NT2/D1 (cell line): Measurements from ENCODE around the gene ZNF133.

ENCODE experiments used
- DNase-seq: peaks from one replicate; pipeline ENCODE4 v3.0.0-alpha.2; 2011; ENCODE audit warnings: low read depth, low spot score
- H3K27me3 ChIP-seq: 2 replicates; pipeline ENCODE4 v1.6.0; 2011; ENCODE audit warnings: mild to moderate bottlenecking; ENCODE audit not compliant: insufficient read length, insufficient read depth
- H3K36me3 ChIP-seq: 2 replicates; pipeline ENCODE4 v1.6.1; 2011; ENCODE audit warnings: mild to moderate bottlenecking, low read length, mixed read lengths; ENCODE audit not compliant: insufficient read depth, insufficient read length
- H3K4me1 ChIP-seq: 2 replicates; pipeline ENCODE4 v1.5.1; 2011; ENCODE audit not compliant: insufficient read depth, insufficient read length
- H3K4me3 ChIP-seq: 2 replicates; pipeline ENCODE4 v1.5.1; 2011; ENCODE audit warnings: low read depth; ENCODE audit not compliant: insufficient read length
- H3K9ac ChIP-seq: 2 replicates; pipeline ENCODE4 v1.6.0; 2011; ENCODE audit warnings: low read depth; ENCODE audit not compliant: insufficient read length
- H3K9me3 ChIP-seq: 2 replicates; pipeline ENCODE4 v1.5.1; 2011; ENCODE audit warnings: mild to moderate bottlenecking, low read length; ENCODE audit not compliant: insufficient read depth
- SUZ12 ChIP-seq: IDR thresholded peaks from 2 replicates; pipeline ENCODE4 v1.6.1; 2011; ENCODE audit not compliant: insufficient read length, insufficient read depth; ENCODE audit errors: extremely low read depth
- YY1 ChIP-seq: IDR thresholded peaks from 2 replicates; pipeline ENCODE4 v1.6.1; 2011; ENCODE audit not compliant: insufficient read length, insufficient read depth
- ZNF274 ChIP-seq: IDR thresholded peaks from 2 replicates; pipeline ENCODE4 v1.6.1; 2011; ENCODE audit warnings: mild to moderate bottlenecking, low read depth, low read length

The ZNF133 gene

GRCh38 chr20:18255526-18255925, 32.8 kb upstream of the ZNF133 start:
- Histone ChIP-seq H3K27me3 (no peaks in the 10 kb centered on the region), H3K4me1 (no peaks in the 10 kb centered on the region), H3K4me3 (no peak overlapping the region), H3K36me3 (no peaks in the 10 kb centered on the region), H3K9me3 (no peaks in the 10 kb centered on the region), H3K9ac (no peak overlapping the region)
- no peak for TF ChIP-seq ZNF274
- no peak for TF ChIP-seq SUZ12
- TF ChIP-seq YY1 = no peak
- no peak for DNase-seq

GRCh38 chr20:18256440-18257090, 31.8 kb upstream of the ZNF133 start:
- Histone ChIP-seq H3K4me3 (no peak overlapping the region), H3K9ac (no peak overlapping the region), H3K36me3 (no peaks in the 10 kb centered on the region), H3K9me3 (no peaks in the 10 kb centered on the region), H3K4me1 (no peaks in the 10 kb centered on the region), H3K27me3 (no peaks in the 10 kb centered on the region)
- TF ChIP-seq SUZ12 (no peak), YY1 (no peak), ZNF274 (no peak)
- no peak for DNase-seq

DNA sequence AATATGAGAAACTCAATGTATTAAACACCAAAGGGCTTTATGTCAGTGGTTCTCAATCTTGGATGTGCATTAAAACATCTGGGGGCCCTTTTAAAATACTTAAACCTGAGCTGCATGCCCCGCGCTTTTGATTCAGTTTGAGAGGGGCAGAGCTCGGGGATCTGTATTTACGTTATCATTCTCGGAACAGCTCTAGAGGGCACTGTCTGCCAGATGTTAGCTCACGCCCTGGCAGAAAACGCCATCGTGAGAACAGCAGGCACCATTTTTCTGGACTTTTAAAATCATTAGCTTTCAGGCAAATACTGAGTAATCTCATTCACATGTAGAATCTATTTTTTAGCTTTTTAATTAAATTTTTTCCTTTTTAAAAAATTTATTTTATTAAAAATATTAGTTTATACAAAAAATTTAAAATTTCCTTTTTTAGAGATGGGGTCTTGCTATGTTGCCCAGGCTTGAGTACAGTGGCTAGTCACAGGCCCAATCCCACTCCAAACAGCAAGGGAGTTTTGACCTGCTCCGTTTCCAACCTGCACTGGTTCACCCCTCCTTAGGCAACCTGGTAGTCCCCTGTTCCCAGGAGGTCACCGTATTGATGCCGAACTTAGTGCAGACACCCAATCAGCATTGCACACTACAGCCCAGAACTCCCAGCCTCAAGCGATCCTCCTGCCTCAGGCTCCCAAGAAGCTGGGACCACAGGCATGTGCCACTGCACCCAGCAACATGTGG, 30.0 kb upstream of the ZNF133 start:
- no peaks in the 10 kb centered on the region for H3K9me3 ChIP-seq
- H3K36me3 ChIP-seq = no peaks in the 10 kb centered on the region
- no peak overlapping the region for H3K4me3 ChIP-seq
- no peak overlapping the region for H3K9ac ChIP-seq
- H3K27me3 ChIP-seq = no peaks in the 10 kb centered on the region
- H3K4me1 ChIP-seq = no peaks in the 10 kb centered on the region
- DNase-seq = no peak
- TF ChIP-seq ZNF274 (no peak), YY1 (no peak), SUZ12 (no peak)

DNA sequence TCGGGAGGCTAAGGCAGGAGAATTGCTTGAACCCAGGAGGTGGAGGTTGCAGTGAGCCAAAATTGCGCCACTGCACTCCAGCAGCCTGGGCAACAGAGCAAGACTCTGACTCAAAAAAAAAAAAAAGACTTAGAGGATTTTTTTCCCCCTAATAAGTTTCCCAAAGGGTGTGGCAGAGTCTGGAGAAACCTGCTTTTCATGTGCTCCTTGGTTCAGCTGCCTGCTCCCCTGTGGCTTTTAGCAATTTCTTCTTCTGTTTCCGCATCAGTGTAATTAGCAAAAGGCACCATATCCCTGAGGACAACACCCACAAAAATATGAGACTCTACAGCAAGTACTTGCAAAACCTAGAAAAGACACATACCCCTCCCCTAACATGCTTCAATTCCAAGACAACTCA, 28.6 kb upstream of the ZNF133 start:
- no peaks in the 10 kb centered on the region for H3K4me1 ChIP-seq
- TF ChIP-seq ZNF274 = no peak
- TF ChIP-seq YY1 = no peak
- TF ChIP-seq SUZ12 = no peak
- H3K9me3 ChIP-seq = no peaks in the 10 kb centered on the region
- no peak overlapping the region for H3K4me3 ChIP-seq
- no peak overlapping the region for H3K9ac ChIP-seq
- DNase-seq = no peak
- no peaks in the 10 kb centered on the region for H3K36me3 ChIP-seq
- H3K27me3 ChIP-seq = no peaks in the 10 kb centered on the region

GRCh38 chr20:18263723-18264122, 24.6 kb upstream of the ZNF133 start:
- Histone ChIP-seq H3K9ac (no peak overlapping the region), H3K4me1 (no peaks in the 10 kb centered on the region), H3K9me3 (no peaks in the 10 kb centered on the region), H3K27me3 (no peaks in the 10 kb centered on the region), H3K36me3 (no peaks in the 10 kb centered on the region), H3K4me3 (no peak overlapping the region)
- TF ChIP-seq YY1 (no peak), ZNF274 (no peak), SUZ12 (no peak)
- no peak for DNase-seq

DNA sequence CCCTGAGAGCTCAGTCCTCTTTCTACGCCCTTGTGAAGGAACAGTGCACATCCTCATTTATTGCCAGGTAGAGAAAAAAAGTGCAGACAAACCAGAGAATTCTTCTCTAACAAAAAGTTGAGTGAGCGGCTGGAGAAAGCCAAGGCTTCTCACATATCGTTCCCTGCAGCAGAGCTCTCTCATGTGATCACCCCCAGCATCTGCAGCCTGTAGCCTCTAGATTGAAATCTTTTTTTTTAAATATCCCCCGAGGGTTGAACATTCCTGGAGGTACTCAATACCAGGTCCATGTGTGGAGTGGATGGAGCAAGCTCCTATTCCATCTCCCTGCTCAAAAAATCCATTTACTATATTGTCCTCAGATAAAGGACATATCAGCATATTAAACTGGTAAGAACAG, 22.9 kb upstream of the ZNF133 start:
- Histone ChIP-seq H3K9ac (no peak overlapping the region), H3K9me3 (no peaks in the 10 kb centered on the region), H3K36me3 (no peaks in the 10 kb centered on the region), H3K27me3 (no peaks in the 10 kb centered on the region), H3K4me1 (no peaks in the 10 kb centered on the region), H3K4me3 (no peak overlapping the region)
- no peak for DNase-seq
- TF ChIP-seq YY1 (no peak), ZNF274 (no peak), SUZ12 (no peak)

DNA sequence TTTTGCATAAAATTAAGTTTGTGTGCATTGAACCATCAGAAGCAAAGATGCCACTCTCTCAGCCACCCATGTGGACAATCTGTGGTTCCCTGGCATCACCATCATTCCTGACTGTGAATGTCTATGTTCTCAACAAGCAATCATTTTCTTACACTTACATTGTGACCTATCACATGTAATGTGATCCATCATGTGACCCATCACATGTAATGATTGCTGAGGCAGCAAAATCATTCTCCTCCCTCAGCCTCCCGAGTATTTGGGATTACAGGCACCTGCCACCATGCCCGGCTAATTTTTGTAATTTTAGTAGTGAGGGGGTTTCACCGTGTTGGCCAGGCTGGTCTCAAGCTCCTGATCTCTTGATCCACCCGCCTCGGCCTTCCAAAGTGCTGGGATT, 22.0 kb upstream of the ZNF133 start:
- H3K36me3 ChIP-seq = no peaks in the 10 kb centered on the region
- H3K9me3 ChIP-seq = no peaks in the 10 kb centered on the region
- TF ChIP-seq YY1 (no peak), ZNF274 (no peak), SUZ12 (no peak)
- H3K4me3 ChIP-seq = no peak overlapping the region
- no peaks in the 10 kb centered on the region for H3K4me1 ChIP-seq
- no peak overlapping the region for H3K9ac ChIP-seq
- no peak for DNase-seq
- H3K27me3 ChIP-seq = no peaks in the 10 kb centered on the region
